ENCODE data around the gene FLOT1.
"Not testable (repeated sequence)": the region's sequence is repeated elsewhere in the genome, so short reads cannot be mapped to it uniquely, and the experiment has no call there.

FLOT1 gene

GRCh38 chr6:30767158-30767943 lies 24.9 kb upstream of the FLOT1 start:
- DNase-seq (ENCODE audit: low read depth in 2 of 3, low spot score in 1 of 3): no peak

- no peak for DNase-seq (ENCODE audit: low read depth in 2 of 3, low spot score in 1 of 3)
These were observed 24.1 kb upstream of the FLOT1 start for GRCh38 chr6:30766461-30767157.

- DNase-seq (ENCODE audit: low read depth in 2 of 3, low spot score in 1 of 3): not testable (repeated sequence)
These were observed 23.0 kb upstream of the FLOT1 start for GRCh38 chr6:30765495-30765894.

GRCh38 chr6:30764490-30765043 lies 22.1 kb upstream of the FLOT1 start:
- not testable (repeated sequence) for DNase-seq (ENCODE audit: low read depth in 2 of 3, low spot score in 1 of 3)

- no peak for DNase-seq (ENCODE audit: low read depth in 2 of 3, low spot score in 1 of 3)
These were observed 21.4 kb upstream of the FLOT1 start for GRCh38 chr6:30763618-30764489.

- no peak for DNase-seq (ENCODE audit: low read depth in 2 of 3, low spot score in 1 of 3)
These were observed 20.7 kb upstream of the FLOT1 start for GRCh38 chr6:30763155-30763617.

- DNase-seq (ENCODE audit: low read depth in 2 of 3, low spot score in 1 of 3): no peak
These were observed 19.4 kb upstream of the FLOT1 start for GRCh38 chr6:30761791-30762429.

- no peak for DNase-seq (ENCODE audit: low read depth in 2 of 3, low spot score in 1 of 3)
These were observed 18.1 kb upstream of the FLOT1 start for GRCh38 chr6:30760549-30760948.

GRCh38 chr6:30759575-30760239 lies 17.2 kb upstream of the FLOT1 start:
- DNase-seq (ENCODE audit: low read depth in 2 of 3, low spot score in 1 of 3): no peak

- DNase-seq (ENCODE audit: low read depth in 2 of 3, low spot score in 1 of 3): no peak
These were observed 14.9 kb upstream of the FLOT1 start for GRCh38 chr6:30757261-30757904.

GRCh38 chr6:30756405-30757003 lies 14.0 kb upstream of the FLOT1 start:
- DNase-seq (ENCODE audit: low read depth in 2 of 3, low spot score in 1 of 3): not testable (repeated sequence)

- no peak for DNase-seq (ENCODE audit: low read depth in 2 of 3, low spot score in 1 of 3)
These were observed 12.1 kb upstream of the FLOT1 start for GRCh38 chr6:30754631-30755030.

- DNase-seq (ENCODE audit: low read depth in 2 of 3, low spot score in 1 of 3): no peak
These were observed 9.9 kb upstream of the FLOT1 start for GRCh38 chr6:30752157-30752927.

GRCh38 chr6:30750379-30750668 lies 7.8 kb upstream of the FLOT1 start:
- DNase-seq (ENCODE audit: low read depth in 2 of 3, low spot score in 1 of 3): no peak

GRCh38 chr6:30749554-30750378 lies 7.3 kb upstream of the FLOT1 start:
- no peak for DNase-seq (ENCODE audit: low read depth in 2 of 3, low spot score in 1 of 3)

GRCh38 chr6:30748851-30749540 lies 6.5 kb upstream of the FLOT1 start:
- no peak for DNase-seq (ENCODE audit: low read depth in 2 of 3, low spot score in 1 of 3)

Measured in stimulated activated CD4-positive, alpha-beta T cell treated with anti-CD3 and anti-CD28 coated beads, Interleukin-12 subunit alpha, Interleukin-12 subunit beta, amount 100 ng/mL, for 48 hours (primary cell).